GM19463 (cell line): ENCODE measurements around the gene CAMK2B.
"Not testable (repeated sequence)": the region's sequence is repeated elsewhere in the genome, so short reads cannot be mapped to it uniquely, and the experiment has no call there.

ENCODE experiments used
- ATAC-seq: cut with Tn5 transposase; IDR thresholded peaks from one replicate; pipeline ENCODE4 v1.9.1; 2021; ENCODE audit warnings: mild to moderate bottlenecking, moderate library complexity; ENCODE audit not compliant: unreplicated experiment

Gene CAMK2B

GRCh38 chr7:44176486-44176885 is 148.9 kb downstream of the CAMK2B start:
- ATAC-seq, result no peak

- ATAC-seq, result no peak
These were observed 149.7 kb downstream of the CAMK2B start for GRCh38 chr7:44175730-44176129.

- not testable (repeated sequence) for ATAC-seq
These were observed 150.8 kb downstream of the CAMK2B start for GRCh38 chr7:44174694-44174948.

GRCh38 chr7:44173911-44174693 is 151.3 kb downstream of the CAMK2B start:
- ATAC-seq, result no peak

- ATAC-seq, result no peak
These were observed 152.5 kb downstream of the CAMK2B start for GRCh38 chr7:44172803-44173424.

- ATAC-seq, result no peak
These were observed 153.0 kb downstream of the CAMK2B start for GRCh38 chr7:44172352-44172751.

GRCh38 chr7:44171901-44172300 is 153.5 kb downstream of the CAMK2B start:
- not testable (repeated sequence) for ATAC-seq

- ATAC-seq, result no peak
These were observed 157.5 kb downstream of the CAMK2B start for GRCh38 chr7:44167920-44168319.
